GM21529 (cell line): ENCODE data around the gene SMOC1.

Experiments used
- ATAC-seq: cut with Tn5 transposase; IDR thresholded peaks from one replicate; pipeline ENCODE4 v1.9.1; 2021; ENCODE audit not compliant: unreplicated experiment

The SMOC1 gene

DNA sequence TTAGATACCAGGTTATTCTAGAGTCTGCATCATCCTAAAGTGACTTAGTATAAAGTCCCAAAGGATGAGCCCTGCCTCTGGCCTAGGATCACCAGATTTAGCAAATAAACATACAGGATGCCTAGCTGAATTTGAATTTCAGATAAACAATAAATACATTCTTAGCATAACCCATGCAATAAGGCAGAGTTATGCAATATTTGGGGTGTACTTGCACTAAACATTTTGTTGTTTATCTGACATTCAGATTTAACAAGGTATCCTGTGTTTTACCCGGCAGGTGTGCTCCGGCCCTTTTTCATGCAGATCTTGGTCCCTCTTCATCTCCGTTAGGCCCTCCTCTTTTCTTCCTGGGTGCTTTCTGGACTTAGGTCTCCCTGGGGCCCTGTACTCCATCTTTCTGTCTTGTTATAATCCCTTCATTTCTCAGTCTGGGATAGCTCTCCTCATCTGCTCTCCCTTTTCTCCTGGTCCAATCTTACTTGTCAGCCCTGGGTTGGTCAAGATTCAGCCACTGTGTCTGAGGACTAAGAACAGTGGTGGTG, 18.1 kb upstream of the SMOC1 start:
- no peak for ATAC-seq

- ATAC-seq = no peak
Measured at GRCh38 chr14:69863083-69863482, 16.1 kb upstream of the SMOC1 start.

GRCh38 chr14:69865701-69866365, 13.4 kb upstream of the SMOC1 start:
- no peak for ATAC-seq

- no peak for ATAC-seq
Measured at GRCh38 chr14:69868363-69868963, 10.8 kb upstream of the SMOC1 start.

- ATAC-seq = no peak
Measured at GRCh38 chr14:69870613-69871012, 8.6 kb upstream of the SMOC1 start.

GRCh38 chr14:69873877-69874780, 5.1 kb upstream of the SMOC1 start:
- ATAC-seq = no peak

GRCh38 chr14:69876221-69876847, 2.9 kb upstream of the SMOC1 start:
- ATAC-seq = no peak

DNA sequence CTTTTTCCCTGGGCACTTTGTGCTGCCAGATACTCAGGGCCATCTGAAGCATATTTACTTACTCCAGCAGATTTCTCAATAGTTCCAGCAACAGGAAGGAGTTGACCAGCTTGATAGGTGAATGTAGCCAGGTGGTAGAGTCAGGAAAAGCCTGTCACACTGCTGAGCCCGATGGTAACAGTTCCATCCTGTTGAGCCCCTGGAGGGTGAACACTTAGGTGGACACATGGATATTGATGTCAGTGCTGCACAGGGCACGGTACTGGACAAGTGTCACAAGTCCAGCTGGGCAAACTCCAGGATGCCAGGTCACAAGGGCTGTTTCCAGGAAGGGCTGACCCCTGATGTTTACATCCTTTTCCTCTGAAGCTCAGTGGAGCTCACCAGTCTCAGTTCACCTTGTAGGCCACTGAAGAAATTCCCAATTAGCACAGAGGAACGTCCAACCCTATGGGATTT, 2.3 kb upstream of the SMOC1 start:
- ATAC-seq = no peak

DNA sequence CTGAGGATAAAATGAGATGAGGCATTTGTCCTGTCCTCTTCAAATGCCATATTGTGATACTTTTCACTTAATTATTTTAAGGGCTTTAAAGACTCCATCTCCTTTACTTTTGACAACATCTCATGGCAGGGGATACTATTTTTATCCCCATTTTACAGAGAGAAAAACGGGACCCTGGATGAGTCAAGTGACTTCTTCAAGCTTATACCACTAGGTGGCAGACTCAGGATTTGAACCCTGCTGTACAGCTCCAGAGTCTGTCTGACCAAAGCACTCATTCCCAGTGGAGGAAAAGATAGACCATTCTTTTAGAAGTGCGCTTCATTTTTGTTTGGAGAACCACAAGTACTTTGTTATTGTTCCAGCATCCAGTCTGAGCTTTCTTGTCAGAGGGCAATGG, 1.7 kb upstream of the SMOC1 start:
- ATAC-seq = no peak

- ATAC-seq = no peak
Measured at GRCh38 chr14:69878251-69878650, 965 bp upstream of the SMOC1 start.

DNA sequence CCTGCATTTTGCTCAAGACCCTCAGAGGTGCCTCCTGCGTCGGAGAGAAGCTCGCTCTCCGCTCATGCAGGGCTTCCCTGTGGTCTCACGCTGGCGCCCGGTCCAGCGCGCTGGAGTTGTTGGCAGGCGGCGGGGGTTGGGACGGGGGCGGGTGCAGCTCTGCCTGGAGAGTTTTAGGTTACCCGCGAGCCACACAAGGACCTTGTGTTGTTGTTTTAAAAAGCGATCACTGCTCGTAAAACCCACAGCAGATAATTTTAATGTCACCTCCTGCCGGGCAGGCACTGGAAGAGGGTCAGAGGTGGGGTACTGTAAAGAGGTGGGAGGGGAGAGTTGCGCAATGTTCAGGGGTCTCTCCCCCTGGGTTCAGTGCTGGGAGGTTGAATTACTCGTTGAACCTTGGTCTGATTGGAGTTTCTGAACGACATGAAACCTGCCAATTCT, 850 bp downstream of the SMOC1 start:
- no peak for ATAC-seq

DNA sequence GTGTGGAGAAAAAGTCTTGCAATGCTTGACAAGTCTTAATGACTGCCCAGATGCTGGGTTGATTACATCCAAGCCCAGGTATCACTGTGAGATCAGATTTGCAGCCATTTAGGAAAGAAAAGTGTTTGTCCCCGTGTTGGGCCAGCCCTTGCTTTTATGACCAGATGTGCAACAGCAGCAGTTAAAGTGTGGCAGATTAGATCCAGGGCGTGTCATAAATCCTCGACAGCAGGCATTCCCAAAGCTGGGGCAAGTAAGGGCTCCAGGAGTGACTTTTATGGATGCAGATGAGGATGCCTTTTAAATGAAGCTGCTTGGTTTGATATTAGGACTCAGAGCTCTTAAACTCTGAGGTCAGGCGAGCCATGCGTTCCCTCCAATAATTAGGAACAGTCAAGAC, 1.7 kb downstream of the SMOC1 start:
- no peak for ATAC-seq

- ATAC-seq = no peak
Measured at GRCh38 chr14:69882116-69882864, 3.1 kb downstream of the SMOC1 start.

GRCh38 chr14:69882915-69883314, 3.7 kb downstream of the SMOC1 start:
- no peak for ATAC-seq

GRCh38 chr14:69886453-69887242, 7.4 kb downstream of the SMOC1 start:
- no peak for ATAC-seq

GRCh38 chr14:69887740-69888657, 8.8 kb downstream of the SMOC1 start:
- no peak for ATAC-seq

DNA sequence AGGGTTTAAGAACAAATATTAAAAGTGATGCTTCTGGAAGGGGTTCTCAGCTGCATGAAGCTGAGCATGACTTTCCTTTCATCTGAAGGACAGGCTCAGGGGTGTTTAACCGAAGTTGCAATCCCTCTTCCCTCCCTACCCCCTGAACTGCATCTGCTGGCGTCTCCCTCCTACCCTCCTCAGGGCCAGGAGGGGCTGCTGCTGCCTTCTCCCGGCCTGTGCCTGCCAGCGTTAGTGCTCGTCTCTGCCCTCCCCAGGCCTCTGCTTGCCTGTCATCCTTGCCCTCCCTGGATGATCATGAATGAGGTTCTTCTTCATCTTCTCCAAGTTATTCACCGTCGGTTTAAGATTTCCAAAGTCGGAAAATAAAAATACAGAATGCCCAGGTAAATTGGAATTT, 12.2 kb downstream of the SMOC1 start:
- ATAC-seq = no peak

- no peak for ATAC-seq
Measured at GRCh38 chr14:69895109-69895508, 15.9 kb downstream of the SMOC1 start.

GRCh38 chr14:69896080-69896479, 16.9 kb downstream of the SMOC1 start:
- ATAC-seq = no peak
